OCI-LY7 (cell line): ENCODE data around the gene ZBTB16.

Experiments
- EZH2phosphoT487 ChIP-seq: fragments of 200-600 bp; sonication (generic); IDR thresholded peaks from 2 replicates; pipeline ENCODE4 v1.6.1; 2018; ENCODE audit warnings: low read depth, borderline replicate concordance, mild to moderate bottlenecking, mixed run types, antibody characterized with exemption, low read length, moderate library complexity, mixed read lengths
- TF ChIP-seq, protein P1 (sequence below): fragments of 200-600 bp; sonication (generic); conservative IDR thresholded peaks from 2 replicates; pipeline ENCODE4 v1.5.1; 2014; ENCODE audit warnings: mild to moderate bottlenecking, antibody characterized with exemption, low read length, moderate library complexity, mixed read lengths

DNA sequence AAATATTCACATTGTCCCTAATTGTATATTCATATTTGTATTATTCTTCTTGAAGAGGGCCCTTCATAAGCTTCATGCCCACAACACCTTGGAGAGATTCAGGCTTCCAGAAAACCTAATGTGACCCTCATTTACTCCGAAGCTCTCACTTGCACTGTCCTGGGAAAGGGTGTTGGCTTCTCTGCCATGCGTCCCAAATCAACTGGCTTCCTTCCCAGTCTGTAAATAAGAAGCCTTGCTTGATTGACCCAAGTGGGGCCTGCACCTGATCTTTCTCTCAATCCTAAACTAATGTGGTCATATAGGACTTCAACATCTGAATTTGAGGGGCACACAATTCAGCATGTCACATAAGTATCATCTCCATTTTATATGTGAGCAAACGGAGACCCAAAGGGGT lies 40.5 kb upstream of the ZBTB16 start:
- TF ChIP-seq, protein P1, sequence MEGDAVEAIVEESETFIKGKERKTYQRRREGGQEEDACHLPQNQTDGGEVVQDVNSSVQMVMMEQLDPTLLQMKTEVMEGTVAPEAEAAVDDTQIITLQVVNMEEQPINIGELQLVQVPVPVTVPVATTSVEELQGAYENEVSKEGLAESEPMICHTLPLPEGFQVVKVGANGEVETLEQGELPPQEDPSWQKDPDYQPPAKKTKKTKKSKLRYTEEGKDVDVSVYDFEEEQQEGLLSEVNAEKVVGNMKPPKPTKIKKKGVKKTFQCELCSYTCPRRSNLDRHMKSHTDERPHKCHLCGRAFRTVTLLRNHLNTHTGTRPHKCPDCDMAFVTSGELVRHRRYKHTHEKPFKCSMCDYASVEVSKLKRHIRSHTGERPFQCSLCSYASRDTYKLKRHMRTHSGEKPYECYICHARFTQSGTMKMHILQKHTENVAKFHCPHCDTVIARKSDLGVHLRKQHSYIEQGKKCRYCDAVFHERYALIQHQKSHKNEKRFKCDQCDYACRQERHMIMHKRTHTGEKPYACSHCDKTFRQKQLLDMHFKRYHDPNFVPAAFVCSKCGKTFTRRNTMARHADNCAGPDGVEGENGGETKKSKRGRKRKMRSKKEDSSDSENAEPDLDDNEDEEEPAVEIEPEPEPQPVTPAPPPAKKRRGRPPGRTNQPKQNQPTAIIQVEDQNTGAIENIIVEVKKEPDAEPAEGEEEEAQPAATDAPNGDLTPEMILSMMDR = no peak
- TF ChIP-seq EZH2phosphoT487 = no peak
